SK-N-MC (cell line): ENCODE data around the gene C10orf71.

Experiments used
- DNase-seq: peaks from one replicate; pipeline ENCODE4 v3.0.0-alpha.2; 2011; ENCODE audit warnings: low read depth, low spot score
- H3K27ac ChIP-seq: fragments of 200-600 bp; sonication (generic); 2 replicates; pipeline ENCODE4 v1.5.1; 2016; ENCODE audit warnings: mixed run types
- H3K36me3 ChIP-seq: fragments of 200-600 bp; sonication (generic); 2 replicates; pipeline ENCODE4 v1.6.1; 2017; ENCODE audit warnings: antibody characterized with exemption, low read length, mixed read lengths; ENCODE audit not compliant: insufficient read depth
- H3K4me3 ChIP-seq: fragments of 200-600 bp; sonication (generic); 2 replicates; pipeline ENCODE4 v1.5.1; 2016
- H3K9ac ChIP-seq: fragments of 200-600 bp; sonication (generic); 2 replicates; pipeline ENCODE4 v1.8.0; 2017; ENCODE audit warnings: mixed run types, mixed read lengths; ENCODE audit not compliant: insufficient read length
- H3K9me3 ChIP-seq: fragments of 200-600 bp; sonication (generic); 2 replicates; pipeline ENCODE4 v1.6.1; 2017; ENCODE audit warnings: low read depth, mild to moderate bottlenecking, antibody characterized with exemption, low read length, moderate library complexity, mixed read lengths
- EZH2 ChIP-seq: fragments of 200-600 bp; sonication (generic); IDR thresholded peaks from one replicate; pipeline ENCODE4 v1.6.1; 2017; ENCODE audit warnings: antibody characterized with exemption
- FOXP2 ChIP-seq: optimal IDR thresholded peaks from 2 replicates; pipeline ENCODE3; 2011; ENCODE audit warnings: mild to moderate bottlenecking, moderate library complexity; ENCODE audit not compliant: insufficient read depth; ENCODE audit errors: extremely low read length, control extremely low read depth
- POLR2AphosphoS5 ChIP-seq: IDR thresholded peaks from 2 replicates; pipeline ENCODE4 v1.6.1; 2012; ENCODE audit warnings: mild to moderate bottlenecking, low read depth, low read length, borderline replicate concordance

Gene C10orf71

DNA sequence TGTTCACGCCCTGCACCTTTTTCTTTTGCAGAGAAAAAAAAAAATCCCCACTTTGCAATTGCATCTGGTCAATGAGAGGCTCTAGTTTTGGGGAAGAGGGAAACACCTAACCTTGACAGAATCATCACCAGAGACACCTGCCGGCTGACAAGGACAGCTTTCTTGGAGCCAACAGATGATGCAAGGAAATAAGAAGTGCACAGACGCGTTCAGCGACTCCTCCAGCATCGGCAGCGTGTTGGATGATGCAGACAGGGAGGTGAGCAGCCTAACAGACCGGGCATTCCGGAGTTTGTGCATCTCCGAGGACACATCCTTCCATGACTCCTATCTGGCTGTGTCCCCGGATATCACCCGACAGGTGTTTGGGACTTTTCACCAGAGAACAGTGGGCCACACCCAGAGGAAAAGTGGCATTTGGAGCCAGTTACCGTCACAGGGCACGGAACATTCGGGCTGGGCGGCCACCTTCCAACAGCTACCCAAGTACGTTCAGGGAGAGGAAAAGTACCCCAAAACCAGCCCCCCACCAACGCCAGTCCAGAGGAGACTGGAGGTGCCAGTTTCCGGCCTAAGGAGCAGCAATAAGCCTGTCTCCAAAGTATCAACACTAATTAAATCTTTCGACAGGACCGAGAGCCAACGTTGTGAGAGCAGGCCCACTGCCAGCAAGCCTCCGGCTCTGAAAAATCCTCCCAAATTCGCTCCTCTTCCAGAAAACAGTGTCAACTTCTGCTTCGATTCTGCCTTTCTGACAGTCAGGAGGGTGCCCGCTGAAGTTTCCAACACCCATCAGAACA lies 23.6 kb downstream of the C10orf71 start:
- H3K9ac ChIP-seq, result no peak overlapping the region
- H3K27ac ChIP-seq, result no peak overlapping the region
- H3K36me3 ChIP-seq, result no peaks in the 10 kb centered on the region
- no peak for DNase-seq
- no peaks in the 10 kb centered on the region for H3K9me3 ChIP-seq
- H3K4me3 ChIP-seq, result no peak overlapping the region
- TF ChIP-seq POLR2AphosphoS5, result no peak
- TF ChIP-seq EZH2, result no peak
- no peak for TF ChIP-seq FOXP2

DNA sequence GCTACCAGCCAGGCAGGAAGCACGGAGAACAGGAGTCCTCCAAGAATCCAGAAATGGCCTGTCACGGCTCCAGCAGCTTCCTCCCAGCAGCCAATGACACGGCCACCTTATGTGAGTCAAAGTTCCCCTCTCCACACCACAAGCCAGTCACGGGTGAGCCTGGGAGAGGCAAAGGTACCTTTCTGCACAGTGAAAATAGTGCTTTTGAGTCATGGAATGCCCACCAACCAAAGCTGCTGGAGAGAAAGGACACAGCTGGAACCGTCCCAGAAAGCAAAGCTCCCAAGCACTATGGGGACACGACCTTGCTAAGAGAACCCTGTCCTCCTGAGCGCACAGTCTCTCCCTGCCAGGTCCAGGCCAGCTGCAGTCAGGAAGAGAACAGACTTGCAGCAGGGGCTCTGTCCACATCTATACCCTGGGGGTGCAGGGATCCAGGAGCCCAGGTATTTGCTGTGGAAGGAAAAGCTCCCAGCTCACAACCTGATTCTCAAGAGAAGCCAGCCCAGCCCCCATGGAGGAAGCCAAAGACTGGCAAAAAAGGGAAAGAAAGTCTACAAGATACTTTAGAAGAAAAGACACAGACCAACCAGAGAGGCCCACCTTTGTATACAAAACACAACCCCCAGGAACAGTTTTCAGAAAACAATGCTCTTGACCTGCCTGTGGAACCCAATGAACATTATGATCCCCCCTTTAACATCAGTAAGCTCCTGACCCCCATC lies 24.4 kb downstream of the C10orf71 start:
- TF ChIP-seq FOXP2, result no peak
- TF ChIP-seq POLR2AphosphoS5, result no peak
- no peak for TF ChIP-seq EZH2
- DNase-seq, result no peak
- Histone ChIP-seq H3K27ac (no peak overlapping the region), H3K36me3 (no peaks in the 10 kb centered on the region), H3K4me3 (no peak overlapping the region), H3K9me3 (no peaks in the 10 kb centered on the region), H3K9ac (no peak overlapping the region)

DNA sequence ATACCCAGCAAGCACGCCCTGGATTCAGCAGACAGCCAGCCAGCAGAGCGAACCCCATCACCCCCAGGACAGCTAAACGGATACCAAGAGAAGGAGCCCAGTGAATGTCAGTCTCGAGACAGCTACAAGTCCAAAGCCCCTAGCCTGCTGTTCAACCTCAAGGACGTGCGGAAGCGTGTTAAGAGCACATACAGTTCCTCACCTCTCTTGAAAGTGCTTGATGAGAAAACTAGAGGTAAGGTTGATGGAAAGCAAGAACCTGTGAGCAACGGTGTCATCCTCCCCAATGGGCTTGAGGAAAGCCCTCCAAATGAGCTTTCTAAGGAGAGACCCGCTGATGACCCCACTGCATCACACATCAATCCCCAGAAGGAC lies 24.9 kb downstream of the C10orf71 start:
- Histone ChIP-seq H3K4me3 (no peak overlapping the region), H3K9ac (no peak overlapping the region), H3K9me3 (no peaks in the 10 kb centered on the region), H3K27ac (no peak overlapping the region), H3K36me3 (no peaks in the 10 kb centered on the region)
- TF ChIP-seq EZH2, result no peak
- no peak for TF ChIP-seq POLR2AphosphoS5
- no peak for TF ChIP-seq FOXP2
- DNase-seq, result no peak

DNA sequence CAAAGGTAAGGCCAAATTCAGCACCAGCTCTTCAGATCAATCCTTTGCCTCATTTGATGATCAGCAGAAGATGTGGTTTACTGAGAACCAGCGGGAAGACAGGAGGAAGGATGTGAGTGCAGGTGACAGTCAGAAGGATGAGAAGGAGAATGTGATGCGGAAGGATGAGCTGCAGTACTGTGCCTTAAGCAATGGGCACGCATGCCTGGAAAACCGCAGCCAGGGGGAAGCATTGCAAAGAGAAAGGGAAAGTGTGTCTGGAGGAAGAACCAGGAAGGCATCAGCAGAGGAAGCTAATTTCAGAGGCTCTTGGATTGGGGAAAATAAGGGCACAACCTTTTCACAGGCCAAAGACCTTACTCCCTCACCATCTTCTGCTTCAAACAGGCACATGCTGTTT lies 25.7 kb downstream of the C10orf71 start:
- Histone ChIP-seq H3K36me3 (no peaks in the 10 kb centered on the region), H3K9ac (no peak overlapping the region), H3K4me3 (no peak overlapping the region), H3K9me3 (no peaks in the 10 kb centered on the region), H3K27ac (no peak overlapping the region)
- no peak for DNase-seq
- TF ChIP-seq EZH2, result no peak
- TF ChIP-seq FOXP2, result no peak
- TF ChIP-seq POLR2AphosphoS5, result no peak

DNA sequence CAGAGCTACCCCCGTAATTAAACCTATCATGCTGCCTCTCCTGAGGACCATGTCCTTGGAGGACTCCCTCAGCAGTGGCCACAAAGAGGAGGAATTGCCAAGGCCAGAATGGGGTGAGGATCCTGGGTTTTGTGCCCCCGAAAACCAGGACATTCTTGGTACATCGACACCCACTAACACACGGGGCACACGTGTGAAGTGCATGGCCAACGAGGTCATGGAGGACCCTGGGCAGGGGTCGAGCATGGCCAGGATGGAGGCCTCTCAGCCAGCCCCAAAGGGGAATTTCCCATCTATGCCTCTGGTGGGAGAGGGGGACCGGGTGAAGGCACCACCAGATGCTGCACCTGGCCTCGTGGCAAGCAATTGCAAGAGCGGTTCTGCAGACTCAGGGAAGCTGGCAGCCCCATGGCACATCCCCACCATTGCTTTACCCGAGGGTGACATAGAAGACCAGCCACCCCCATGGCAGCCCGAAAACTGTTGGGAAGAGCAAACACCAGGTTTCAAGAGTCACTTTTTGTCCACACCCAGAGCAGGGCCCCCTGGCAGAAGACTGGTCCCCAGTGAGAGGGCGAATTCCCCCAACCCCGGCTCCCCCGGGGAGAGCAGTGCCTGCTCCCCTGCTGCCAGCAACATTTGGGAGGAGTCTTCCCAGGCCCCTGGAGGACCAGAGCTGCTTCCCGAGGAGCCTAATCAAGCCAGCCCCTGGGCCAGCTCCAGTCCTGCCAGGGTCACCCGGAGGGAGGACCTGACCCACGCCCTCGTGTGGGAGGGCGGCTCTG lies 26.4 kb downstream of the C10orf71 start:
- no peak for DNase-seq
- Histone ChIP-seq H3K4me3 (no peak overlapping the region), H3K36me3 (no peaks in the 10 kb centered on the region), H3K9me3 (no peaks in the 10 kb centered on the region), H3K27ac (no peak overlapping the region), H3K9ac (no peak overlapping the region)
- no peak for TF ChIP-seq POLR2AphosphoS5
- no peak for TF ChIP-seq FOXP2
- no peak for TF ChIP-seq EZH2

DNA sequence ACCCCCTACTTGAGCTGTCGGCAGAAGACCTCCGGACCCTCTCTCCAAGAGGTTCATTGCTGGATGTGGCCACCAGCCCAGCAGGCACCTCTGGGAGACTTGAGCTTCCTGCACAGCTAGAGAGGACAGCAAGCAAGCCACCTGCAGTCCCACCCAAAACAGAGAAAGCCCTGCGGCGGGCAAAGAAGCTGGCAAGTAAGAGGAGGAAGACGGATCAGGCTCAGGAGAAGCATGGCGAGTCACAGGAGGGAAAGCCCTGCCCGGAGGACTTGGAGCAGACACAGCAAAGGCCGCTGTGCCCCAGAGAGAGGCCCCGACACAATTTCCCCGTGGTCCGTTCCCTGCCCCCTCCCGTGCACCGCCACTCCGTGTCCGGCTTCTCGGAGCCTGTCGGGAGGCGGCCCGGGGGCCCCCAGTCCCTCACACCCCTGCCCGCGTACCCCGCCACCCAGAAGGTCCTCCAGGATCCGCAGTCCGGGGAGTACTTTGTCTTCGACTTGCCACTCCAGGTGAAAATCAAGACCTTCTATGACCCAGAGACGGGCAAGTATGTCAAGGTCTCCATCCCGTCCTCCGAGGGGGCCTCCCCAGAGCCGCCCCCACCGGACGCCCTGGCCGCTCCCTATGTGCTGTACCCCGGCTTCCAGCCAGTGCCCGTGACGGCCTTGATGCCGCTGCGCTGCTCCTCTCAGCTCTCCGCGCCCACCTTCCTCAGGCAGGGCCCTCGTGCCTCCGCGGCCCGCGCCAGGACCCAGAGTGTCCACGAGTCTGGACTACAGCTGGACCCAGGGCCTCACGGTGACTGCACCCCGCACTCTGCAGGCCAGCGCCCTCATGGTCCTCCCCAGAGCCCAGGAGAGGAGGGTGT lies 27.2 kb downstream of the C10orf71 start:
- Histone ChIP-seq H3K4me3 (no peak overlapping the region), H3K27ac (no peak overlapping the region), H3K9me3 (no peaks in the 10 kb centered on the region), H3K9ac (no peak overlapping the region), H3K36me3 (no peaks in the 10 kb centered on the region)
- DNase-seq, result no peak
- TF ChIP-seq EZH2, result no peak
- no peak for TF ChIP-seq FOXP2
- TF ChIP-seq POLR2AphosphoS5, result no peak

DNA sequence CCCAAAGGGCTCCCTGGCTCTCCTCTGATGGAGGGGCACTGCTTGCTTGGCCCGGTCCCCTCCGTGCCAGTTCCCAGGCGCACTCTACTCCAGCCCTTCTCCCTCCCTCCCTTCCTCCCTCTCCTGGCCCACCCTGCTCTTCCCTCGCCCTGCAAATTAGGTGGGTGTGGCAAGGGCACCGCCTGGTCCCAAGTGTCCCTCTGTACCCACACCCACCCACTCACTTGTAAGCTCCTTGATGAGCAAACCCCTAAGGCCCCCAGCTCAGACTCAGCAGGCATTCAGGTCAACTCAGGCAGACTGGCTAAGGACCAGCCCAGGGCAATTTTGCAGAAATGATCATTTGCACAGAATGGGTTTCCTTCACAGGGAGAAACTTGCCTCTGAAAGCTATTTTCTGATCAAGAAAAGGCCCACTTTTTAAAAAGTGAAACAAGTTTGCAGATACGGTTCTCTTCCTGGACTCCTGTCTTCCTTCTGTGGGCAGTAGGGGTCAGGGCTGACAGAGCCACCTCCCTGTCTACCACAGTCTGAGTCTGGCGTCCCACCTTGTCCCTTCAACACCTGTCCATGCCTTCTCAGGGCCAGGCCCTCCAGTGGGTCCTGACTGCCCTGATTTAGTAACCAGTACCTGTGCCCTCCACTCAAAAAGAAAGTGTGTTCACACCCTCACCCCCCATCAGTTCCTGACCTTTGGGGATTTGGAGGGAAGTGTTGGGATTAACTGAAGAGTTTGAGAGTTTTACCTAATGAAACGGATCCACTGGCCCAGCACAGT lies 28.3 kb downstream of the C10orf71 start:
- DNase-seq, result no peak
- no peak overlapping the region for H3K27ac ChIP-seq
- no peaks in the 10 kb centered on the region for H3K36me3 ChIP-seq
- no peak overlapping the region for H3K9ac ChIP-seq
- H3K4me3 ChIP-seq, result no peak overlapping the region
- TF ChIP-seq POLR2AphosphoS5, result no peak
- TF ChIP-seq EZH2, result no peak
- no peak for TF ChIP-seq FOXP2
- no peaks in the 10 kb centered on the region for H3K9me3 ChIP-seq
